Astrocyte (in vitro differentiated cells and primary cell): ENCODE results near the gene OMG. TPM values are rescaled to one million over a fixed set of nuclear protein-coding genes. Genes with fewer than 3 reads are reported as not detected.

ENCODE experiments used
- DNase-seq: peaks from one replicate; pipeline ENCODE4 v3.0.0-alpha.2; 2010; ENCODE audit warnings: low read depth
- FAIRE-seq: peaks from 2 replicates; lab custom pipeline; 2011; peaks lifted over from hg19 to GRCh38; lab: Jason Lieb, UNC
- H2AFZ ChIP-seq: 2 replicates; pipeline ENCODE4 v1.6.0; 2012; ENCODE audit warnings: low read depth, low read length, inconsistent platforms
- H3K27ac ChIP-seq: 2 replicates; pipeline ENCODE4 v1.5.1; 2011; ENCODE audit warnings: low read depth, low read length, inconsistent platforms
- H3K27me3 ChIP-seq: 2 replicates; pipeline ENCODE4 v1.6.0; 2011; ENCODE audit warnings: low read length, inconsistent platforms; ENCODE audit not compliant: insufficient read depth
- H3K36me3 ChIP-seq: 2 replicates; pipeline ENCODE4 v1.5.1; 2011; ENCODE audit warnings: low read length, inconsistent platforms; ENCODE audit not compliant: insufficient read depth
- H3K4me1 ChIP-seq: 2 replicates; pipeline ENCODE4 v1.5.1; 2011; ENCODE audit warnings: low read length, inconsistent platforms; ENCODE audit not compliant: insufficient read depth
- H3K4me2 ChIP-seq: 2 replicates; pipeline ENCODE4 v1.6.0; 2012; ENCODE audit warnings: low read length, inconsistent platforms
- H3K4me3 ChIP-seq: 2 replicates; pipeline ENCODE4 v1.5.1; 2011; ENCODE audit warnings: low read depth, mild to moderate bottlenecking, low read length, inconsistent platforms; ENCODE audit not compliant: insufficient read depth
- H3K79me2 ChIP-seq: 2 replicates; pipeline ENCODE4 v1.6.0; 2012; ENCODE audit warnings: mild to moderate bottlenecking, low read length, inconsistent platforms; ENCODE audit not compliant: insufficient read depth
- H3K9ac ChIP-seq: 2 replicates; pipeline ENCODE4 v1.6.0; 2012; ENCODE audit warnings: mild to moderate bottlenecking, low read length, inconsistent platforms
- H3K9me3 ChIP-seq: 2 replicates; pipeline ENCODE4 v1.5.1; 2012; ENCODE audit warnings: low read depth, mild to moderate bottlenecking, low read length, inconsistent platforms; ENCODE audit not compliant: insufficient read depth
- H4K20me1 ChIP-seq: 2 replicates; pipeline ENCODE4 v1.6.0; 2012; ENCODE audit warnings: low read length, inconsistent platforms; ENCODE audit not compliant: insufficient read depth
- H3K27ac Mint-ChIP-seq: one replicate; pipeline ENCODE4 v1.8.0; 2021; ENCODE audit warnings: mild to moderate bottlenecking, mixed read lengths; ENCODE audit not compliant: unreplicated experiment
- H3K27me3 Mint-ChIP-seq: one replicate; pipeline ENCODE4 v1.8.0; 2021; ENCODE audit warnings: low read depth, mixed read lengths; ENCODE audit not compliant: unreplicated experiment
- H3K36me3 Mint-ChIP-seq: one replicate; pipeline ENCODE4 v1.8.0; 2021; ENCODE audit warnings: low read depth, mixed read lengths; ENCODE audit not compliant: unreplicated experiment
- H3K4me1 Mint-ChIP-seq: one replicate; pipeline ENCODE4 v1.8.0; 2021; ENCODE audit warnings: low read depth, mixed read lengths; ENCODE audit not compliant: unreplicated experiment
- H3K4me3 Mint-ChIP-seq: one replicate; pipeline ENCODE4 v1.8.0; 2021; ENCODE audit warnings: mild to moderate bottlenecking, moderate library complexity, mixed read lengths; ENCODE audit not compliant: unreplicated experiment
- H3K9me3 Mint-ChIP-seq: one replicate; pipeline ENCODE4 v1.8.0; 2021; ENCODE audit warnings: mild to moderate bottlenecking, mixed read lengths; ENCODE audit not compliant: unreplicated experiment
- EZH2 ChIP-seq: IDR thresholded peaks from 2 replicates; pipeline ENCODE4 v1.6.1; 2012; ENCODE audit warnings: mild to moderate bottlenecking, low read length, inconsistent platforms; ENCODE audit not compliant: insufficient read depth
- total RNA-seq: library from RNA; stranded (reverse); gene quantifications from 2 replicates; pipeline ENCODE4 v1.2.1, GENCODE V29; 2021
- TF ChIP-seq, protein P1 (sequence below): IDR thresholded peaks from 2 replicates; pipeline ENCODE4 v1.5.1; 2011; ENCODE audit warnings: low read depth, mild to moderate bottlenecking, inconsistent platforms, low read length, moderate library complexity; ENCODE audit not compliant: insufficient read depth

Gene OMG
- total RNA-seq, 1 donor from 2014 or later, result not detected

DNA sequence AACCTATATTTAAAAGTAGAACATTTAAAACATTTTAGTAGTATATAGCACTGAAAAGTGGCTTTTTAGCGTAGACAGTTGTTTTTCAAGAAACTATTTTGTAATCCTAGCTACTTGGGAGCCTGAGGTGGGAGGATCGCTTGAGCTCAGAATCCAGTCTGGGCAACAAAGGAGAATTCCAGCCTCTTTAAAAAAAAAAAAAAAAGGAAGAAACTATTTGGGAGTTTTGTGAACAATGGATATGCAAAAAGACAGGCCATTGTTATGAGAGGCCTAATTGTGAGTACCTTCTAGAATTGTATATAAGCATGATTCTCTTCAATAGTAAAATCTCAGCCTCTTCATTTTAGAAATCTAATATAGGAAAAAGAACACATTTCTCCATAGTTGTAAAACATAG lies 17.6 kb downstream of the OMG start:
- Histone ChIP-seq H3K36me3 (peaks cover 7% of the 10 kb centered on the region), H3K4me3 (no peak overlapping the region), H4K20me1 (no peaks in the 10 kb centered on the region), H3K4me1 (no peaks in the 10 kb centered on the region), H3K9ac (no peak overlapping the region), H3K27me3 (no peaks in the 10 kb centered on the region), H2AFZ (no peak overlapping the region), H3K79me2 (no peaks in the 10 kb centered on the region), H3K27ac (no peak overlapping the region), H3K9me3 (no peaks in the 10 kb centered on the region), H3K4me2 (no peak overlapping the region)
- H3K27ac Mint-ChIP-seq, result no peak overlapping the region
- H3K27me3 Mint-ChIP-seq, result no peaks in the 10 kb centered on the region
- DNase-seq (no peak), FAIRE-seq (no peak)
- H3K4me3 Mint-ChIP-seq, result no peak overlapping the region
- TF ChIP-seq, protein P1, sequence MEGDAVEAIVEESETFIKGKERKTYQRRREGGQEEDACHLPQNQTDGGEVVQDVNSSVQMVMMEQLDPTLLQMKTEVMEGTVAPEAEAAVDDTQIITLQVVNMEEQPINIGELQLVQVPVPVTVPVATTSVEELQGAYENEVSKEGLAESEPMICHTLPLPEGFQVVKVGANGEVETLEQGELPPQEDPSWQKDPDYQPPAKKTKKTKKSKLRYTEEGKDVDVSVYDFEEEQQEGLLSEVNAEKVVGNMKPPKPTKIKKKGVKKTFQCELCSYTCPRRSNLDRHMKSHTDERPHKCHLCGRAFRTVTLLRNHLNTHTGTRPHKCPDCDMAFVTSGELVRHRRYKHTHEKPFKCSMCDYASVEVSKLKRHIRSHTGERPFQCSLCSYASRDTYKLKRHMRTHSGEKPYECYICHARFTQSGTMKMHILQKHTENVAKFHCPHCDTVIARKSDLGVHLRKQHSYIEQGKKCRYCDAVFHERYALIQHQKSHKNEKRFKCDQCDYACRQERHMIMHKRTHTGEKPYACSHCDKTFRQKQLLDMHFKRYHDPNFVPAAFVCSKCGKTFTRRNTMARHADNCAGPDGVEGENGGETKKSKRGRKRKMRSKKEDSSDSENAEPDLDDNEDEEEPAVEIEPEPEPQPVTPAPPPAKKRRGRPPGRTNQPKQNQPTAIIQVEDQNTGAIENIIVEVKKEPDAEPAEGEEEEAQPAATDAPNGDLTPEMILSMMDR, result no peak
- TF ChIP-seq EZH2, result no peak
- no peaks in the 10 kb centered on the region for H3K9me3 Mint-ChIP-seq
- H3K4me1 Mint-ChIP-seq, result peaks cover 4% of the 10 kb centered on the region
- H3K36me3 Mint-ChIP-seq, result peaks cover 9% of the 10 kb centered on the region

DNA sequence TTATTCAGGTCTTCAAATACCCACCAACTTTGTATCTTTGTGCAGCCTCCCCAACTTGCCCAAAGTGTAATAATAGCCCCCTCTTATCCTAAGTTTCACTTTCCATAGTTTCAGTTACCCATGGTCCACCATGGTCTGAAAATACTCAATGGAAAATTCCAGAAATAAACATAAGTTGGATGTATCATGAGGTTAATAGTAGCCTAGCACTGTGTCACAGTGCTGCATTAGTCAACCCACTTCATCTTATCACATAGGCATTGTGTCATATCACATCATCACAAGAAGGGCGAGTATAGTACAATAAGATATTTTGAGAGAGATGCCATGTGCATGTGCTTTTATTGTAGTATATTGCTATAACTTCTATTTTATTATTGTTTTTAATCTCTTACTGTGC lies 21.9 kb downstream of the OMG start:
- DNase-seq, result no peak
- Histone ChIP-seq H3K9ac (no peak overlapping the region), H2AFZ (no peak overlapping the region), H3K4me3 (no peak overlapping the region), H4K20me1 (no peaks in the 10 kb centered on the region), H3K36me3 (peaks cover 14% of the 10 kb centered on the region), H3K4me1 (peaks cover 3% of the 10 kb centered on the region), H3K27me3 (no peaks in the 10 kb centered on the region), H3K4me2 (no peak overlapping the region), H3K79me2 (peaks cover 5% of the 10 kb centered on the region), H3K27ac (no peak overlapping the region), H3K9me3 (no peaks in the 10 kb centered on the region)
- H3K27me3 Mint-ChIP-seq, result no peaks in the 10 kb centered on the region
- H3K36me3 Mint-ChIP-seq, result peaks cover 6% of the 10 kb centered on the region
- no peak overlapping the region for H3K27ac Mint-ChIP-seq
- peaks cover 8% of the 10 kb centered on the region for H3K4me1 Mint-ChIP-seq
- no peak overlapping the region for H3K4me3 Mint-ChIP-seq
- H3K9me3 Mint-ChIP-seq, result no peaks in the 10 kb centered on the region
- TF ChIP-seq, protein P1, result no peak
- FAIRE-seq, result no peak

DNA sequence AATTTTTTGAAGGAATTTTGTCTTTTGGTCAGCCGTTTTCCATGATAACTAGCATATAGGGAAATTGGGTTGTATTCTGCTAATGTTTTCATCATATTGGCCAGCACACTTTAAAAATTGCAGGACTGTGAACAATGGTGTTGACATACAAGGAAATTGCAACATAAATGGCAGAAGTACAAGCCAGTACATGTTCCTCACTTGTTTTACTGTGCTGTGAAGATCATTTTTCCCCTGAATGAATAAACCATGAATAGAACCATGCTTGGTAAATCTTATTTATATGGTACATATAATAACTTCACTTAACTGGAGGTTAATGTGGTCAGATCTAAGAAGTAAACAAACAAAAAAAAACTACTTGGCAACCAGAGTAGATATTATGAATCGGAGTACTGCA lies 22.8 kb downstream of the OMG start:
- H3K4me3 Mint-ChIP-seq, result no peak overlapping the region
- H3K4me1 ChIP-seq, result peaks cover 11% of the 10 kb centered on the region
- no peaks in the 10 kb centered on the region for H4K20me1 ChIP-seq
- peaks cover 14% of the 10 kb centered on the region for H3K36me3 ChIP-seq
- H3K27ac ChIP-seq, result no peak overlapping the region
- no peak overlapping the region for H3K9ac ChIP-seq
- TF ChIP-seq, protein P1, result no peak
- no peak for TF ChIP-seq EZH2
- no peak overlapping the region for H3K4me2 ChIP-seq
- H3K79me2 ChIP-seq, result peaks cover 5% of the 10 kb centered on the region
- H3K27ac Mint-ChIP-seq, result no peak overlapping the region
- peaks cover 6% of the 10 kb centered on the region for H3K36me3 Mint-ChIP-seq
- no peaks in the 10 kb centered on the region for H3K27me3 Mint-ChIP-seq
- peaks cover 16% of the 10 kb centered on the region for H3K4me1 Mint-ChIP-seq
- DNase-seq (peak; percentile 27), FAIRE-seq (peak; percentile 29)
- no peak overlapping the region for H3K4me3 ChIP-seq
- H3K27me3 ChIP-seq, result no peaks in the 10 kb centered on the region
- H2AFZ ChIP-seq, result no peak overlapping the region
- no peaks in the 10 kb centered on the region for H3K9me3 ChIP-seq
- no peaks in the 10 kb centered on the region for H3K9me3 Mint-ChIP-seq
